ENCODE measurements around the gene CSF2. TPM values are rescaled to one million over a fixed set of nuclear protein-coding genes. Genes with fewer than 3 reads are reported as not detected.

The CSF2 gene
- total RNA-seq, 1 experiment from 2014 or later = not detected

GRCh38 chr5:132109494-132110053 lies 36.0 kb downstream of the CSF2 start:
- H3K4me1 Mint-ChIP-seq (ENCODE audit: low read depth, unreplicated experiment) = no peaks in the 10 kb centered on the region
- no peak for TF ChIP-seq CTCF (IDR thresholded peaks at IDR 0.05; ENCODE audit: insufficient read depth in 1 of 2, low read depth in 1 of 2, low read length in 1 of 2, severe bottlenecking in 1 of 2, unreplicated experiment in 1 of 2)
- no peak overlapping the region for H3K27ac Mint-ChIP-seq (ENCODE audit: unreplicated experiment)
- no peak overlapping the region for H3K4me3 Mint-ChIP-seq (ENCODE audit: unreplicated experiment)
- no peaks in the 10 kb centered on the region for H3K36me3 ChIP-seq (ENCODE audit: control insufficient read depth, insufficient read depth, low read length)
- intact Hi-C loops (cut with micrococcal nuclease; ENCODE audit: unreplicated experiment) = no loop called here
- no peaks in the 10 kb centered on the region for H3K4me1 ChIP-seq
- ChIA-PET CTCF (no interaction called here), POLR2A (no interaction called here)
- BruUV-seq (replicated peaks) = no TSS peak
- no peaks in the 10 kb centered on the region for H3K9me3 ChIP-seq
- H3K9me3 Mint-ChIP-seq (ENCODE audit: unreplicated experiment) = no peaks in the 10 kb centered on the region
- H3K27me3 Mint-ChIP-seq (ENCODE audit: insufficient read depth, unreplicated experiment) = no peaks in the 10 kb centered on the region
- no peaks in the 10 kb centered on the region for H3K36me3 Mint-ChIP-seq (ENCODE audit: insufficient read depth, unreplicated experiment)
- H3K4me3 ChIP-seq (ENCODE audit: low read depth, low read length) = no peak overlapping the region
- DNase-seq = no peak
- H3K27me3 ChIP-seq (replicated peaks; ENCODE audit: control insufficient read depth, insufficient read depth, low read length) = no peaks in the 10 kb centered on the region

GRCh38 chr5:132110195-132110594 lies 36.6 kb downstream of the CSF2 start:
- no peaks in the 10 kb centered on the region for H3K4me1 ChIP-seq
- H3K36me3 Mint-ChIP-seq (ENCODE audit: insufficient read depth, unreplicated experiment) = no peaks in the 10 kb centered on the region

GRCh38 chr5:132110930-132111329 lies 37.3 kb downstream of the CSF2 start:
- H3K4me3 ChIP-seq (ENCODE audit: low read depth, low read length) = no peak overlapping the region
- intact Hi-C loops (cut with micrococcal nuclease; ENCODE audit: unreplicated experiment) = no loop called here
- H3K27me3 ChIP-seq (replicated peaks; ENCODE audit: control insufficient read depth, insufficient read depth, low read length) = no peaks in the 10 kb centered on the region
- ChIA-PET CTCF (no interaction called here), POLR2A (no interaction called here)
- Mint-ChIP-seq H3K27me3 (ENCODE audit: insufficient read depth, unreplicated experiment) (peaks cover 7% of the 10 kb centered on the region), H3K4me1 (ENCODE audit: low read depth, unreplicated experiment) (no peaks in the 10 kb centered on the region), H3K27ac (ENCODE audit: unreplicated experiment) (no peak overlapping the region), H3K36me3 (ENCODE audit: insufficient read depth, unreplicated experiment) (no peaks in the 10 kb centered on the region), H3K4me3 (ENCODE audit: unreplicated experiment) (no peak overlapping the region), H3K9me3 (ENCODE audit: unreplicated experiment) (no peaks in the 10 kb centered on the region)
- no TSS peak for BruUV-seq (replicated peaks)
- no peak for TF ChIP-seq CTCF (IDR thresholded peaks at IDR 0.05; ENCODE audit: insufficient read depth in 1 of 2, low read depth in 1 of 2, low read length in 1 of 2, severe bottlenecking in 1 of 2, unreplicated experiment in 1 of 2)
- no peaks in the 10 kb centered on the region for H3K36me3 ChIP-seq (ENCODE audit: control insufficient read depth, insufficient read depth, low read length)
- H3K4me1 ChIP-seq = no peaks in the 10 kb centered on the region
- DNase-seq = no peak
- no peaks in the 10 kb centered on the region for H3K9me3 ChIP-seq

More at GRCh38 chr5:132110195-132110594, 36.6 kb downstream of the CSF2 start:
- Mint-ChIP-seq H3K9me3 (ENCODE audit: unreplicated experiment) (no peaks in the 10 kb centered on the region), H3K4me1 (ENCODE audit: low read depth, unreplicated experiment) (no peaks in the 10 kb centered on the region), H3K27ac (ENCODE audit: unreplicated experiment) (no peak overlapping the region), H3K4me3 (ENCODE audit: unreplicated experiment) (no peak overlapping the region), H3K27me3 (ENCODE audit: insufficient read depth, unreplicated experiment) (peaks cover under 1% of the 10 kb centered on the region)
- H3K4me3 ChIP-seq (ENCODE audit: low read depth, low read length) = no peak overlapping the region
- no peak for DNase-seq
- no peak for TF ChIP-seq CTCF (IDR thresholded peaks at IDR 0.05; ENCODE audit: insufficient read depth in 1 of 2, low read depth in 1 of 2, low read length in 1 of 2, severe bottlenecking in 1 of 2, unreplicated experiment in 1 of 2)
- POLR2A ChIA-PET = no interaction called here
- H3K9me3 ChIP-seq = no peaks in the 10 kb centered on the region
- CTCF ChIA-PET = no interaction called here
- H3K36me3 ChIP-seq (ENCODE audit: control insufficient read depth, insufficient read depth, low read length) = no peaks in the 10 kb centered on the region
- intact Hi-C loops (cut with micrococcal nuclease; ENCODE audit: unreplicated experiment) = no loop called here
- BruUV-seq (replicated peaks) = no TSS peak
- no peaks in the 10 kb centered on the region for H3K27me3 ChIP-seq (replicated peaks; ENCODE audit: control insufficient read depth, insufficient read depth, low read length)

Data from Caco-2 (cell line).